GM12873 (cell line): Measurements from ENCODE around the gene SMIM14.

Source experiments
- CTCF ChIP-seq: IDR thresholded peaks from 2 replicates; pipeline ENCODE4 v1.5.1; 2012; ENCODE audit warnings: low read depth, mild to moderate bottlenecking, moderate library complexity, low read length, control low read depth; ENCODE audit not compliant: insufficient read depth; ENCODE audit errors: missing control alignments

Gene SMIM14

GRCh38 chr4:39638354-39639239 lies at the start of gene SMIM14:
Gene SMIM14, minus strand, starts transcription at chr4:39638865. Its CDS starts 33,720 bp downstream, at chr4:39605145.
- no peak for TF ChIP-seq CTCF

GRCh38 chr4:39687014-39687413 lies 48.3 kb upstream of the SMIM14 start:
- TF ChIP-seq CTCF: no peak

GRCh38 chr4:39685990-39686389 lies 47.3 kb upstream of the SMIM14 start:
- TF ChIP-seq CTCF: no peak

- no peak for TF ChIP-seq CTCF
Observed at GRCh38 chr4:39682138-39682537, 43.5 kb upstream of the SMIM14 start.

- no peak for TF ChIP-seq CTCF
Observed at GRCh38 chr4:39668887-39669286, 30.2 kb upstream of the SMIM14 start.

GRCh38 chr4:39667706-39668105 lies 29.0 kb upstream of the SMIM14 start:
- no peak for TF ChIP-seq CTCF

GRCh38 chr4:39664828-39665731 lies 26.4 kb upstream of the SMIM14 start:
- TF ChIP-seq CTCF: no peak
